Liver (tissue), 9 donors: ENCODE measurements around the gene DEGS1. TPM values are rescaled to one million over a fixed set of nuclear protein-coding genes. Genes with fewer than 3 reads are reported as not detected.

ENCODE experiments used
- DNase-seq: peaks from one replicate; pipeline ENCODE4 v3.0.0-alpha.2; 2017; ENCODE audit warnings: low spot score
- H3K27ac ChIP-seq, 2 donors: one replicate each; pipeline ENCODE4 v1.7.0; 2013; ENCODE audit warnings: inconsistent platforms in 2 of 2, low read length in 2 of 2, control low read depth in 1 of 2, low read depth in 1 of 2, mild to moderate bottlenecking in 1 of 2
- H3K27me3 ChIP-seq, 4 donors: one replicate each; pipeline versions ENCODE4 v1.6.1 to v1.7.0; 2013; ENCODE audit warnings: low read length in 3 of 4, inconsistent platforms in 1 of 4, mild to moderate bottlenecking in 1 of 4, moderate library complexity in 1 of 4; ENCODE audit not compliant: control insufficient read depth in 4 of 4, insufficient read depth in 4 of 4
- H3K36me3 ChIP-seq, 4 donors: one replicate each; pipeline versions ENCODE4 v1.6.1 to v1.7.0; 2013; ENCODE audit warnings: low read length in 3 of 4, mild to moderate bottlenecking in 3 of 4, low read depth in 1 of 4, moderate library complexity in 1 of 4; ENCODE audit not compliant: control insufficient read depth in 4 of 4, insufficient read depth in 3 of 4
- H3K4me1 ChIP-seq, 4 donors: one replicate each; pipeline versions ENCODE4 v1.6.1 to v1.7.0; 2013; ENCODE audit warnings: low read length in 3 of 4, mild to moderate bottlenecking in 3 of 4, moderate library complexity in 1 of 4; ENCODE audit not compliant: control insufficient read depth in 4 of 4, insufficient read depth in 4 of 4
- H3K4me3 ChIP-seq, 3 donors: one replicate each; pipeline versions ENCODE4 v1.6.1 to v1.7.0; 2013; ENCODE audit warnings: low read length in 3 of 3, control low read depth in 1 of 3, low read depth in 1 of 3, mild to moderate bottlenecking in 1 of 3
- H3K9ac ChIP-seq, 2 donors: one replicate each; pipeline ENCODE4 v1.7.0; 2013; ENCODE audit warnings: low read length in 2 of 2, mild to moderate bottlenecking in 2 of 2, moderate library complexity in 2 of 2, control low read depth in 1 of 2, low read depth in 1 of 2
- H3K9me3 ChIP-seq, 4 donors: one replicate each; pipeline versions ENCODE4 v1.6.1 to v1.7.0; 2013; ENCODE audit warnings: low read length in 3 of 4; ENCODE audit not compliant: control insufficient read depth in 4 of 4
- ATF3 ChIP-seq: IDR thresholded peaks from 2 replicates; pipeline ENCODE4 v1.6.1; 2016; ENCODE audit warnings: antibody characterized with exemption
- CTCF ChIP-seq: fragments of 150-350 bp; IDR thresholded peaks from 2 replicates; pipeline ENCODE4 v1.5.1; 2017; ENCODE audit warnings: improper control_type of control experiment, low read depth, low read length; ENCODE audit not compliant: missing input control
- EGR1 ChIP-seq, 2 donors: IDR thresholded peaks; 2 replicates each; pipeline ENCODE4 v1.6.1; 2016 to 2018; ENCODE audit warnings: antibody characterized with exemption in 2 of 2, low read depth in 2 of 2
- FOXA1 ChIP-seq: IDR thresholded peaks from 2 replicates; pipeline ENCODE4 v1.6.1; 2016; ENCODE audit warnings: antibody characterized with exemption
- FOXA2 ChIP-seq: IDR thresholded peaks from 2 replicates; pipeline ENCODE4 v1.6.1; 2016; ENCODE audit warnings: antibody characterized with exemption
- GABPA ChIP-seq, 2 donors: IDR thresholded peaks in 1 of 2; conservative IDR thresholded peaks in 1 of 2; 2 replicates each; pipeline ENCODE4 v1.6.1; 2016; ENCODE audit warnings: antibody characterized with exemption in 2 of 2, mild to moderate bottlenecking in 1 of 2, moderate library complexity in 1 of 2
- HNF4A ChIP-seq, 2 donors: conservative IDR thresholded peaks; 2 replicates each; pipeline ENCODE4 v1.6.1; 2016; ENCODE audit warnings: antibody characterized with exemption in 2 of 2, mild to moderate bottlenecking in 2 of 2
- HNF4G ChIP-seq: IDR thresholded peaks from 2 replicates; pipeline ENCODE4 v1.6.1; 2016; ENCODE audit warnings: antibody characterized with exemption
- JUND ChIP-seq, 2 donors: IDR thresholded peaks; 2 replicates each; pipeline ENCODE4 v1.6.1; 2016; ENCODE audit warnings: antibody characterized with exemption in 2 of 2
- MAX ChIP-seq: IDR thresholded peaks from 2 replicates; pipeline ENCODE4 v1.6.1; 2016; ENCODE audit warnings: antibody characterized with exemption
- NR2F2 ChIP-seq: IDR thresholded peaks from 2 replicates; pipeline ENCODE4 v1.6.1; 2016; ENCODE audit warnings: antibody characterized with exemption
- RAD21 ChIP-seq, 2 donors: IDR thresholded peaks; 2 replicates each; pipeline ENCODE4 v1.6.1; 2016; ENCODE audit warnings: antibody characterized with exemption in 2 of 2, mild to moderate bottlenecking in 2 of 2
- REST ChIP-seq: IDR thresholded peaks from 2 replicates; pipeline ENCODE4 v1.6.1; 2016; ENCODE audit warnings: antibody characterized with exemption, mild to moderate bottlenecking
- RXRA ChIP-seq, 2 donors: IDR thresholded peaks; 2 replicates each; pipeline ENCODE4 v1.6.1; 2017 to 2018; ENCODE audit warnings: antibody characterized with exemption in 2 of 2, mild to moderate bottlenecking in 1 of 2
- SP1 ChIP-seq: IDR thresholded peaks from 2 replicates; pipeline ENCODE4 v1.6.1; 2018; ENCODE audit warnings: antibody characterized with exemption, mild to moderate bottlenecking
- TAF1 ChIP-seq: conservative IDR thresholded peaks from 2 replicates; pipeline ENCODE4 v1.6.1; 2016; ENCODE audit warnings: antibody characterized with exemption, mild to moderate bottlenecking
- YY1 ChIP-seq: IDR thresholded peaks from 2 replicates; pipeline ENCODE4 v1.6.1; 2016; ENCODE audit warnings: antibody characterized with exemption, mild to moderate bottlenecking
- ZBTB33 ChIP-seq: IDR thresholded peaks from 2 replicates; pipeline ENCODE4 v1.6.1; 2016; ENCODE audit warnings: antibody characterized with exemption
- WGBS: extraction: QIAGEN DNeasy Blood & Tissue Kit; methylation state at CpG from one replicate; pipeline ENCODE4 v1.1.7; 2013; 5-methylcytosine and 5-hydroxymethylcytosine counted together
- polyA plus RNA-seq, 2 donors: library from polyadenylated mRNA; stranded (reverse) in 1 of 2; unstranded in 1 of 2; fragments of 200-250 nt in 1 of 2; fragments of >200 nt in 1 of 2; fragmentation: Nextera tagmentation in 1 of 2; extraction: Ambion mirVana in 1 of 2; gene quantifications; one replicate each; pipeline versions ENCODE4 v1.2.1 to v1.2.3, GENCODE V29; 2013 to 2015
- total RNA-seq, 2 donors: library from RNA; depleted of rRNA; stranded (reverse); fragments of >200 nt; gene quantifications; one replicate each; pipeline ENCODE4 v1.2.3, GENCODE V29; 2014
- donor health status: healthy.
- donor health status: healthy.
- donor health status: healthy.
- donor health status: healthy.
- donor health status: healthy.

The DEGS1 gene
- total and polyA plus RNA-seq, 4 donors = 21.7 to 26.7 (median 22.6) TPM

- H3K9me3 ChIP-seq = no peaks in the 10 kb centered on the region
- no peak for DNase-seq
- WGBS = 83% methylated on average over 1 of the region's 1 CpG
- peaks cover 2 to 6% (median 3%) of the 10 kb centered on the region in 4 donors for H3K36me3 ChIP-seq
- H3K27ac ChIP-seq = no peak overlapping the region
- no peak for TF ChIP-seq CTCF
- TF ChIP-seq JUND (IDR thresholded peaks at IDR 0.05) = no peak
- TF ChIP-seq RXRA (IDR thresholded peaks at IDR 0.05) = no peak
- TF ChIP-seq HNF4A (conservative IDR thresholded peaks at IDR 0.05) = no peak
- TF ChIP-seq ATF3 = no peak
- TF ChIP-seq FOXA2 = no peak
- no peak for TF ChIP-seq GABPA (IDR thresholded peaks at IDR 0.05 in 1 of 2, conservative IDR thresholded peaks at IDR 0.05 in 1 of 2)
- no peak for TF ChIP-seq REST
- no peak for TF ChIP-seq FOXA1
- TF ChIP-seq EGR1 (IDR thresholded peaks at IDR 0.05; ENCODE audit: low read depth in 2 of 2) = no peak
- no peak for TF ChIP-seq RAD21 (IDR thresholded peaks at IDR 0.05)
- no peak for TF ChIP-seq SP1
- no peaks in the 10 kb centered on the region for H3K4me1 ChIP-seq
- no peaks in the 10 kb centered on the region for H3K27me3 ChIP-seq
- H3K9ac ChIP-seq = no peak overlapping the region
- no peak overlapping the region for H3K4me3 ChIP-seq
Observed at GRCh38 chr1:224149709-224150108, 33.3 kb upstream of the DEGS1 start.

GRCh38 chr1:224151117-224151516 lies 31.9 kb upstream of the DEGS1 start:
- DNase-seq = no peak
- 98% methylated on average over 3 of the region's 3 CpGs for WGBS
- TF ChIP-seq TAF1 (no peak), HNF4G (no peak), SP1 (no peak), RAD21 (IDR thresholded peaks at IDR 0.05) (no peak), YY1 (no peak), FOXA1 (no peak), CTCF (no peak), RXRA (IDR thresholded peaks at IDR 0.05) (no peak), REST (no peak), HNF4A (conservative IDR thresholded peaks at IDR 0.05) (no peak), NR2F2 (no peak), MAX (no peak), ZBTB33 (no peak)
- Histone ChIP-seq H3K9ac (no peak overlapping the region), H3K9me3 (no peaks in the 10 kb centered on the region), H3K4me1 (no peaks in the 10 kb centered on the region), H3K4me3 (no peak overlapping the region), H3K36me3 (peaks cover 0 to 9% (median 6%) of the 10 kb centered on the region in 4 donors), H3K27me3 (no peaks in the 10 kb centered on the region), H3K27ac (no peak overlapping the region)
